GM12875 (cell line): ENCODE results near the gene ILK.

Experiments used
- H3K4me3 ChIP-seq: one replicate; pipeline ENCODE4 v1.5.1; 2011; ENCODE audit warnings: low read depth, low read length, control low read depth
- CTCF ChIP-seq: IDR thresholded peaks from 2 replicates; pipeline ENCODE4 v1.5.1; 2011; ENCODE audit warnings: low read depth, mild to moderate bottlenecking, control low read depth, inconsistent platforms, low read length, moderate library complexity, borderline replicate concordance; ENCODE audit not compliant: insufficient read depth

Gene ILK

GRCh38 chr11:6608011-6608410 lies 4.4 kb downstream of the ILK start:
- no peak overlapping the region for H3K4me3 ChIP-seq

GRCh38 chr11:6608726-6609501 lies 5.3 kb downstream of the ILK start:
- no peak for TF ChIP-seq CTCF
- H3K4me3 ChIP-seq: no peak overlapping the region

More at GRCh38 chr11:6608011-6608410, 4.4 kb downstream of the ILK start:
- no peak for TF ChIP-seq CTCF

GRCh38 chr11:6609502-6610015 lies 6.0 kb downstream of the ILK start:
- H3K4me3 ChIP-seq: no peak overlapping the region
- no peak for TF ChIP-seq CTCF

GRCh38 chr11:6610591-6610990 lies 7.0 kb downstream of the ILK start:
- no peak overlapping the region for H3K4me3 ChIP-seq
- no peak for TF ChIP-seq CTCF

- no peak for TF ChIP-seq CTCF
- H3K4me3 ChIP-seq: peak overlapping the region; percentile 66
Measured at GRCh38 chr11:6611092-6611962, 7.8 kb downstream of the ILK start.

GRCh38 chr11:6611963-6612212 lies 8.3 kb downstream of the ILK start:
- no peak for TF ChIP-seq CTCF
- peak overlapping the region; percentile 66 for H3K4me3 ChIP-seq
